ACC112 (cell line): ENCODE data around the gene CRACR2B.
A peak's percentile ranks its signal among the peaks of the same experiment; 100 is the strongest.

Experiments
- H2AFZ ChIP-seq: fragments of 200-600 bp; sonication (generic); one replicate; pipeline ENCODE4 v1.6.0; 2017; ENCODE audit warnings: antibody characterized with exemption, low read length; ENCODE audit not compliant: unreplicated experiment
- H3K27ac ChIP-seq: fragments of 200-600 bp; sonication (generic); 2 replicates; pipeline ENCODE4 v1.5.1; 2014; ENCODE audit warnings: low read depth, mild to moderate bottlenecking, antibody characterized with exemption, low read length, moderate library complexity
- H3K27me3 ChIP-seq: fragments of 200-600 bp; sonication (generic); 2 replicates; pipeline ENCODE4 v1.6.1; 2014; ENCODE audit warnings: mild to moderate bottlenecking, antibody characterized with exemption, low read length, moderate library complexity, mixed read lengths; ENCODE audit not compliant: insufficient read depth
- H3K36me3 ChIP-seq: fragments of 200-600 bp; sonication (generic); 2 replicates; pipeline ENCODE4 v1.6.1; 2016; ENCODE audit warnings: mild to moderate bottlenecking, antibody characterized with exemption, low read length, moderate library complexity, mixed read lengths; ENCODE audit not compliant: insufficient read depth
- H3K4me1 ChIP-seq: fragments of 200-600 bp; sonication (generic); one replicate; pipeline ENCODE4 v1.6.1; 2016; ENCODE audit warnings: low read length, mixed read lengths; ENCODE audit not compliant: insufficient read depth, unreplicated experiment, control insufficient read depth
- H3K4me3 ChIP-seq: fragments of 200-600 bp; sonication (generic); 2 replicates; pipeline ENCODE4 v1.5.1; 2014; ENCODE audit warnings: mild to moderate bottlenecking, low read depth, low read length
- H3K79me2 ChIP-seq: fragments of 200-600 bp; sonication (generic); one replicate; pipeline ENCODE4 v1.6.0; 2016; ENCODE audit warnings: low read length; ENCODE audit not compliant: control insufficient read depth, unreplicated experiment, insufficient read depth

CRACR2B gene

GRCh38 chr11:813072-813455 lies 14.7 kb upstream of the CRACR2B start:
- H3K27ac ChIP-seq = no peak overlapping the region
- H3K4me1 ChIP-seq = peaks cover 16% of the 10 kb centered on the region
- H3K36me3 ChIP-seq = peaks cover 17% of the 10 kb centered on the region; the same call in 1 of the 2 replicates
- no peak overlapping the region for H2AFZ ChIP-seq
- peaks cover 33% of the 10 kb centered on the region for H3K79me2 ChIP-seq
- H3K27me3 ChIP-seq = no peaks in the 10 kb centered on the region
- no peak overlapping the region for H3K4me3 ChIP-seq

GRCh38 chr11:813456-814096 lies 14.1 kb upstream of the CRACR2B start:
- peaks cover 17% of the 10 kb centered on the region; the same call in 1 of the 2 replicates for H3K36me3 ChIP-seq
- no peak overlapping the region for H3K27ac ChIP-seq
- peaks cover 29% of the 10 kb centered on the region for H3K79me2 ChIP-seq
- no peak overlapping the region for H3K4me3 ChIP-seq
- H2AFZ ChIP-seq = no peak overlapping the region
- H3K4me1 ChIP-seq = peaks cover 17% of the 10 kb centered on the region
- H3K27me3 ChIP-seq = no peaks in the 10 kb centered on the region

- H3K4me1 ChIP-seq = peaks cover 26% of the 10 kb centered on the region
- H3K79me2 ChIP-seq = peaks cover 20% of the 10 kb centered on the region
- peaks cover 17% of the 10 kb centered on the region; the same call in 1 of the 2 replicates for H3K36me3 ChIP-seq
- H3K27ac ChIP-seq = no peak overlapping the region
- no peak overlapping the region for H2AFZ ChIP-seq
- no peaks in the 10 kb centered on the region for H3K27me3 ChIP-seq
- H3K4me3 ChIP-seq = no peak overlapping the region
Observed at GRCh38 chr11:815675-816432, 11.9 kb upstream of the CRACR2B start.

GRCh38 chr11:816433-816779 lies 11.3 kb upstream of the CRACR2B start:
- Histone ChIP-seq H3K36me3 (peaks cover 14% of the 10 kb centered on the region; the same call in 1 of the 2 replicates), H3K4me3 (no peak overlapping the region), H3K79me2 (peaks cover 17% of the 10 kb centered on the region), H3K27me3 (no peaks in the 10 kb centered on the region), H2AFZ (no peak overlapping the region), H3K4me1 (peaks cover 26% of the 10 kb centered on the region), H3K27ac (no peak overlapping the region)

- Histone ChIP-seq H2AFZ (peak within 1 kb of the TSS; percentile 40), H3K79me2 (peaks cover 15% of the 10 kb centered on the region), H3K27me3 (no peaks in the 10 kb centered on the region), H3K27ac (peak within 1 kb of the TSS; percentile 80), H3K4me1 (peaks cover 26% of the 10 kb centered on the region), H3K36me3 (no peaks in the 10 kb centered on the region), H3K4me3 (peak within 1 kb of the TSS; percentile 92)
Observed at GRCh38 chr11:818396-819128, 9.2 kb upstream of the CRACR2B start, which contains the start of gene PNPLA2. Gene PNPLA2, plus strand, starts transcription at chr11:818914. Its CDS starts 805 bp downstream, at chr11:819719.

- Histone ChIP-seq H3K36me3 (no peaks in the 10 kb centered on the region), H3K4me1 (peaks cover 26% of the 10 kb centered on the region), H3K4me3 (peak overlapping the region; percentile 92), H3K27ac (peak overlapping the region; percentile 80), H3K79me2 (peaks cover 15% of the 10 kb centered on the region), H2AFZ (peak overlapping the region; percentile 40), H3K27me3 (no peaks in the 10 kb centered on the region)
Observed at GRCh38 chr11:819129-819931, 8.4 kb upstream of the CRACR2B start.

GRCh38 chr11:819943-820649 lies 7.6 kb upstream of the CRACR2B start:
- peaks cover 26% of the 10 kb centered on the region for H3K4me1 ChIP-seq
- H3K27me3 ChIP-seq = no peaks in the 10 kb centered on the region
- H3K4me3 ChIP-seq = peak overlapping the region; percentile 92
- H3K36me3 ChIP-seq = 0 out of 2 replicates have a peak, but pooled peaks cover 3% of the 10 kb centered on the region
- H2AFZ ChIP-seq = peak overlapping the region; percentile 40
- peaks cover 15% of the 10 kb centered on the region for H3K79me2 ChIP-seq
- peak overlapping the region; percentile 80 for H3K27ac ChIP-seq

- 0 out of 2 replicates have a peak, but pooled peaks cover 6% of the 10 kb centered on the region for H3K36me3 ChIP-seq
- H3K4me3 ChIP-seq = peak overlapping the region; percentile 92
- peak overlapping the region; percentile 80; the same call in 1 of the 2 replicates for H3K27ac ChIP-seq
- peaks cover 15% of the 10 kb centered on the region for H3K79me2 ChIP-seq
- H2AFZ ChIP-seq = no peak overlapping the region
- H3K4me1 ChIP-seq = peaks cover 26% of the 10 kb centered on the region
- no peaks in the 10 kb centered on the region for H3K27me3 ChIP-seq
Observed at GRCh38 chr11:820655-821511, 6.8 kb upstream of the CRACR2B start.
